ENCODE results near the gene PRMT7.

The PRMT7 gene

DNA sequence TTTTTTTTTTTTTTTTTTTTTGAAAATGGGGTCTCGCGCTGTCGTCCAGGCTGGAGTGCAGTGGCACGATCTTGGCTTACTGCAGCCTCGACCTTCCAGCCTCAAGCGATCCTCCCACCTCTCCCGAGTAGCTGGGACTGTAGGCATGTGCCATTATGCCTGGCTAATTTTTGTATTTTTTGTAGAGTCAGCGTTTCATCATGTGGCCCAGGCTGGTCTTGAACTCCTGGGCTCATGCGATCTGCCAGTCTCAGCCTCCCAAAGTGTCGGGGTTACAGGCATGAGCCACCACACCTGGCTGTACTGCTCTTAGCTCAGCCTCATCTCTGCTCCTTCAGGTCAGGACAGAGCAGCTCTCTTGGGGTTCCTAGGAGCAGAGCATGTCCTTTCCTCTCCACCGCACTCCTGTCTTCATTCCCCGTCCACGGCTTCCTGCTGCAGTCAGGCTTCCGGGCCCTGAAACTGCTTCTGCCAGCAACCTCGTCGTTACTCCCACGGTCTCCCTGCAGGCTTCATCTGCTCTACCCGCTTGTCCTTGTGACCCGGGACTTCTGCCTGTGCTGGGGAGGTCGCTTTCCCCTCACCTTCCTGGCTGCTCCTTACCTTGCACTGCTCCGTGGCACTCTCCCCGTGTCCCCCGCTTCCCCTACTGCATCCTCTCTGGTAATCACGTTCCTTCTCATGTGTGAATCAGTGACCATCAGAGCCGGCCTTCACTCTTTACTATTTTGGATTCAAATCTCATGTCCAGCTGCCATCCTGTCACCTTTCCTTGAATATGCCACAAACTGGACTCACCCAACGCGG, 38.0 kb downstream of the PRMT7 start:
- DNase-seq (ENCODE audit: low spot score), result no peak

DNA sequence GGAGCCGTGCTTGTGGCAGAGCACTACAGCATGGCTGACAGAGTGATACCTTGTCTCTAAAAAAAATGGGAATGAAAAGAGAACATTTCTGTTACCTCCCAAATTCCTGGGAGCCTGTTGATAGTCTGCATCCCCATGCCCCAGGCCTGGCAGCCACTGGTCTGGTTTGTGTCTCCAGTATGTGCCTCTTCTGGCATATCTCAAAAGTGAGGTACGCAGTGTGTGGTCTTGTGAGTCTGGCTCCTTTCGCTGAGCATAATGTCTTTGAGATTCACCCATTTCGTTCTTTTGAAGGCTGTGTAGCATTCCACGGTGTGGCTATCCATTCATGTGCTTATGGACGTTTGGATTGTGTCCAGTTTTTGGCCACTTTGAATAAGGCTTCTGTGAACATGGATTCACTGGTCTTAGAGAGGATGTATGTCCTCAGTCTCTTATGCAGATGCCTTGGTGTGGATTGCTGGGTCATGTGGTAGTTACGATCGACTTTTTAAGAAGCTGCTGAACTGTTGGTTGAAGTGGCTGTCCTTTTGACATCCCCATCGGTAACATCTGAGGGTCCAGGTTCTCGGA, 39.1 kb downstream of the PRMT7 start:
- no peak for DNase-seq (ENCODE audit: low spot score)

DNA sequence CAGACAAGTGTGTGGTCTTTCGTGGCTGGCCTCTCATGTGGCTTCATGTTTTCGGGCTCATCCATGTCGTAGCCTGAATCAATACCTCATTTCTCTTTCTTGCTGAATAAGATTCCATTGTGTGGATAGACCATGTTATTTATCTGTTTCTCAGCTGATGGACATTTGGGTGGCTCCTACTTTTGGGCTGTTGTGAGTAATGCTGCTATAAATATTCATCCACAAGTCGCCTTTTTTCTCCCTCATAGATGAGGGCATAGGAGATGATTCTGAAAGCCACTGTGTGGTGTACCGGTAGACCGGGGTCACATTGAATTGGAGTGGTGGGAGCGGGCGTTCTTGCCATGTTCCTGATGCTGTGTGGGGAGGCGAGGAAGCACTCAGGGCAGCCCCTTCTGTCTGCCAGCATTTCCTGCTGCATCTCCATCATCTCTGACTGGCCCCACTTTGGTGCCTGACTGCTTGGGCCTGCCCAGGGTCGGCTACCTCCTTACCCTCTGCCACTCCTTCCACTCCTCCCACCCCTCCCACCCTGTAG, 40.1 kb downstream of the PRMT7 start:
- DNase-seq (ENCODE audit: low spot score), result no peak

DNA sequence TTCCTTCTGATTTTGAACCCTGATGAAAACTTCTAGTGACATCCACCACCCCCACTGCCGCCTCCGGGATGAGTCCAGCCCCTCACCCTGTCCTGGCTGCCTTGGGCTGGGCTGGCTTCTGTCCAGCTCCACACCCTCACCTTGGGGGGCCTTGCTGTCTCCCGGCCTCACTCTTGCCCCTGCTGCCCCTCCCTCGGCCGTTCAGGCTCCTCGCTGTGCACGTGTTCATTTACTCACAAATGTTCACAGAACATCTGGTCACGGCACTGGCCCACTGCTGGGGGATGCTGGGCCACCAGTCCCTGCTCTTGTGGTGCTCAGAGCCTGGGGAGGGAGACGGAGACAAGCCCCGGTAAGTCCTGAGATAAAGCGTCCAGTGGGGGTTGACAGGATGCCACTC, 40.6 kb downstream of the PRMT7 start:
- DNase-seq (ENCODE audit: low spot score), result no peak

DNA sequence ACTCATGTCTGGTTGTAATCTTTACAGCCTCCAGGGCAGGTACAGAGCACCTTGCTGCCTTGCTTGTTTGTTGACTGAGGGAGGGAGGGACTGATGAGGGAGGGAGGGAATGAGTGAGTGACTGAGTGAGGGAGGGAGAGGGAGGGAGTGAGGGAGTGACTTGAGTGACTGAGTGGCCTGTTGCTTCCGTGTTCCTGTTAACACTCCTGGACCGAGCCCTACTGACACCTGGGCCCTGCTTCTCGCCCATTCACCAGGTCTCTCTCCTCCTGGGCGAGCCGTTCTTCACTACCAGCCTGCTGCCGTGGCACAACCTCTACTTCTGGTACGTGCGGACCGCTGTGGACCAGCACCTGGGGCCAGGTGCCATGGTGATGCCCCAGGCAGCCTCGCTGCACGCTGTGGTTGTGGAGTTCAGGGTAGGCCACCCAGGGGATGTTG, 41.2 kb downstream of the PRMT7 start:
- no peak for DNase-seq (ENCODE audit: low spot score)

DNA sequence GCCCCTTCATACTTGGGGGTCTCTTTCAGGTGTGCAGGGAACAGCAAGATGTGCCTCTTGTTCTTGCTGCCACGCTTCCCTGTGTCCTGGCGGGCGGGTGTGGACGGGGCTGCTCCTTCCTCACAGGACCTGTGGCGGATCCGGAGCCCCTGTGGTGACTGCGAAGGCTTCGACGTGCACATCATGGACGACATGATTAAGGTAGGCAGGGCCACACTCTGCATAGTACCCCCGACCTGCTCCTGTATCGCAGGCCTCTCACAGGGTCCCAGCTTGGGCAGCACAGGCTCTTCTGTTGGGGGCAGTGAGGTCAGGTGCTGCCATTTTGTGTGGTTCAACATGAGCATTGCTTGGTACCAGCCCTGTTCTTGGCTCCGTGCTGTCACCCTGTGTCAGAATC, 42.5 kb downstream of the PRMT7 start:
- DNase-seq (ENCODE audit: low spot score), result no peak

DNA sequence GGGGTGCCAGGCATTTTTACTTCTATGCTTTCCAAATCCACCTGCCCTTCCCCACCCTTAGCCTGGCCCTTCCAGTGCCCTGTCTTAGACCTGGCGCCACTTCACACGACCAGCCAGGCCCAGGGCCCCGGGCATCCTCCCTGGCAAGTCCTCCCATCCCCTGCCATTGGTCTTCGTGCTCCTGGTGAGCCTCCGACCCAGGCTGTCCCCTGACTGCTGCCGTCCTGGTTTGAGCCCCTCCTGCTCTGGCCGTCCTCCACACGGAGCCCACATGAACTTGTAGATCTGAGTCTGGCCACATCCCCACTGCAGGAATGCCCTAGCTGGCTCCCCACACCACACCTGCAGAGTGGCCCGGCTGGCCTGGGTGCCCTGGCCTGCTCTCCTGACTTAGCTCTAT, 44.0 kb downstream of the PRMT7 start:
- DNase-seq (ENCODE audit: low spot score), result no peak

DNA sequence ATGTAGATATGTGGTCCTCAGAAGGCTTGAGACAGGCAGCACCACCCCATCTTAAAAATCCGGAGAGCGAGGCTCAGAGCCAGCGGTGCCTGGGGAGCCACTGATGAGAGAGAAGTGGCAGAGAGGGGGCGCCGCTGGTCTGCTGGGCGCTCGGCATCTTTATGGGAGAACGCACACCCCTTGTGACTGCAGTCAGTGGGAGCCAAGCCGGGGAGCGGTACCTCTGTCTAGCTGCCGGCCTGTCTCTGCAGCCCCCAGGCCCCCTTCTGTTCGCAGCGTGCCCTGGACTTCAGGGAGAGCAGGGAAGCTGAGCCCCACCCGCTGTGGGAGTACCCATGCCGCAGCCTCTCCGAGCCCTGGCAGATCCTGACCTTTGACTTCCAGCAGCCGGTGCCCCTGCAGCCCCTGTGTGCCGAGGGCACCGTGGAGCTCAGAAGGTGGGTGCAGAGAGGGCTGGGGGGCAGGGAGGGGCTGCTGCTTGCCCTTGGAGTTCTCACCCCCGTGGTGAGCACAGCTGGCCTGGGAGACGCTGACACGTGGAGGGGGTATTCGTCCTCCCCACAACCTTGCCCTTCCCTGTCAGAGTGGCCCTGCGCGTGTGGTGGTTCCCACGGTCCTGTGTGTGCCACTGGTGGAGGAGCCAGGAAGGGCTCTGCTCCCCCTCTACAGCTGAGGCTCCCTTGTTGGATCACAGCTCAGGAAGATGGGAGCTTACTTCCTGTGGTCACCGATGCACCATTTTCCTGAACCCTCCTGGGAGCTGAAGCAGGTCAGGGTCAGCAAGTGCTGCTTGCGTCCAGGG, 44.8 kb downstream of the PRMT7 start:
- DNase-seq (ENCODE audit: low spot score), result no peak

DNA sequence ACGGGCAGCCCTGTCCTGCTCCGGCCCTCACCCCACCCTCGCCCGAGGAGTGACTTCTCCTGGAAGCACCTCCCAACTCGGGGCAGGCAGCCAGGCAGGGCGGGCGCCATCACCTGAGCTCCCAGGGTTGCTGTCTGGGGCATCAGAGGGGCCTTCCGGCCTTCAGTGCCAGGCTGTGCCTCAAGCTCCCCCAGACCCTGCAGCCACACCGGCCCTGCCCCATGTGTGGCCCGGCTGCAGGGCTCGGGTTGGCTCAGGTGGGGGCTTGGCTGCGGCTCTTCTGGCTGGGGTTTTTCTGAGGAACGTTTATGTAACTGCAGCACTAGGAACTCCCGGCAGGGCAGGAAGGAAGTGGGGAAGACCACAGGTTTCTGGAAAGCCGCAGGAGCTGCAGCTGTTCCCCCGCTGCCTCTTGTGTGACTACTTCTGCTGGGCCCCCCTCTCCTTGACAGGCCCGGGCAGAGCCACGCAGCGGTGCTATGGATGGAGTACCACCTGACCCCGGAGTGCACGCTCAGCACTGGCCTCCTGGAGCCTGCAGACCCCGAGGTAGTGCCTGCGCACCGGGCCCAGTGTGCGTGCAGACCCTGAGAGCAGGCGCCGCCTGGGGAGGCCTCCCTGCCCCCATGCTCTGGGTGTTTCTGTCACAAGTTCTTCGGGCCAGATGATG, 45.6 kb downstream of the PRMT7 start:
- DNase-seq (ENCODE audit: low spot score), result no peak

DNA sequence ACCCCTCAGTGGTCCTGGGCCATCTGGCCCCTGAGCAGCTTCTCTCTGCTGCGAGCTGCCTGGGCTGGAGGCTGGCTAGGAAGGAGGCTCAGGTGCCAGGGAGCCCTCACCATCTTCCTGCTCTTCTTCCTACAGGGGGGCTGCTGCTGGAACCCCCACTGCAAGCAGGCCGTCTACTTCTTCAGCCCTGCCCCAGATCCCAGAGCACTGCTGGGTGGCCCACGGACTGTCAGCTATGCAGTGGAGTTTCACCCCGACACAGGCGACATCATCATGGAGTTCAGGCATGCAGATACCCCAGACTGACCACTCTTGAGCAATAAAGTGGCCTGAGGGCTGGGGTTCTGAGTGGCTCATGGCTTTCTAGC, 46.1 kb downstream of the PRMT7 start:
- no peak for DNase-seq (ENCODE audit: low spot score)

DNA sequence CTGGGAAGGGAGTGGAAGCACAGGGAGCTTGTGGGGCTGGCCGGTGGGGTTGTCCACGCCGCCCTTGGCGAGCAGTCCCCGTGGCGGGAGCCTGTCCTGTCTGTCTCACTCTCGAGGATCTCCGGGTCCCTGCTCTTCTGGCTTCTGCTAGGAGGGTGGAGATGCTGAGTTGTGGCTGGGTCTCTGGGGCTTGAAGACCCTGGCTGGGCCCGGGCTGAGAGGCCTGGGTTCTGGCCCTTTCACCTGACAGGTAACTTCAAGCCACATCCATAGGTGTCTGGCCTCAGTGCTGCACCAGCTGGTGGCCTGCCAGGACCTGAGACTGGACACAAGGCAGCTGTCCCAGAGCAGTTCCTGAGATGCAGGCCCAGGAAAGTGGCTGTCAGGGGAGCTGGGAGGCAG, 46.7 kb downstream of the PRMT7 start:
- DNase-seq (ENCODE audit: low spot score), result no peak

DNA sequence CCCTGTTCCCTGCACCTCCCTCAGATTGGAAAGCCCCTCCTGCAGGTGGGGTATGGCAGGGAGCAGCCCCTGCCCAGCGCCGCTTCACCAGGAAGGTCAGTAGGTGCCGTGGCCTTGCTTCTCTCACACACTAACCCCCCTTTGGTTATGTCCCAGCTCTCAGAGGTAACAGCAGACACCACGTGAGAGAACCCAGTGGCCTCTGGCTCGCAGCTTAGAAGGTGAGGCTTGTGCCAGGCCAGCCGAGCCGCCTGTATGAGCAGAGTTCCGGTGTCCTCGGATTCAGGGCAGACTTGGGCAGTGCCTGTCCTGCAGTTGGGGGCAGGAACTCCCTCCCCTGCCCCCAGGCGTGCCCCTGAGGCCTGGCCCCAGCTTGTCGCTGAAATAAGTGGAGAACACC, 47.1 kb downstream of the PRMT7 start:
- no peak for DNase-seq (ENCODE audit: low spot score)

DNA sequence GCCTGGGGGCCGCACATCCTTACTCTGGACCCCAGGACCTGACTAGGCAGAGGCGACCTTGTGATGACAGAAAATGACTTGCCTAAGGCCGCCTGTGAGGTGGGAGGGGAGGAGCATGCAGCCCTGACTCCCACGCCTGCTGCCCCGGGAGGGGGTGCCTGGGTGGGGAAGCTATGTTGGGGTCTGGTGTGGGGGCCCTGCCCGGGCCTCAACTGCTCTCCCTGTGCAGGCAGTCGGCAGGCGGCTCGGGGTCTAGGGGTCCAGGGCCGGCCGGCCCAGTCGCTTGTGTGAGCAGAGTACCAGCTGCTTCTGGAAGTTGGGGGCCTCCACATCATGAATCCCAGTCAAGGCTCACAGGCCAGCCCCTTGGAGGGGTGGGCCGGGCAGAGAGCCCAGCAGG, 48.1 kb downstream of the PRMT7 start:
- no peak for DNase-seq (ENCODE audit: low spot score)

DNA sequence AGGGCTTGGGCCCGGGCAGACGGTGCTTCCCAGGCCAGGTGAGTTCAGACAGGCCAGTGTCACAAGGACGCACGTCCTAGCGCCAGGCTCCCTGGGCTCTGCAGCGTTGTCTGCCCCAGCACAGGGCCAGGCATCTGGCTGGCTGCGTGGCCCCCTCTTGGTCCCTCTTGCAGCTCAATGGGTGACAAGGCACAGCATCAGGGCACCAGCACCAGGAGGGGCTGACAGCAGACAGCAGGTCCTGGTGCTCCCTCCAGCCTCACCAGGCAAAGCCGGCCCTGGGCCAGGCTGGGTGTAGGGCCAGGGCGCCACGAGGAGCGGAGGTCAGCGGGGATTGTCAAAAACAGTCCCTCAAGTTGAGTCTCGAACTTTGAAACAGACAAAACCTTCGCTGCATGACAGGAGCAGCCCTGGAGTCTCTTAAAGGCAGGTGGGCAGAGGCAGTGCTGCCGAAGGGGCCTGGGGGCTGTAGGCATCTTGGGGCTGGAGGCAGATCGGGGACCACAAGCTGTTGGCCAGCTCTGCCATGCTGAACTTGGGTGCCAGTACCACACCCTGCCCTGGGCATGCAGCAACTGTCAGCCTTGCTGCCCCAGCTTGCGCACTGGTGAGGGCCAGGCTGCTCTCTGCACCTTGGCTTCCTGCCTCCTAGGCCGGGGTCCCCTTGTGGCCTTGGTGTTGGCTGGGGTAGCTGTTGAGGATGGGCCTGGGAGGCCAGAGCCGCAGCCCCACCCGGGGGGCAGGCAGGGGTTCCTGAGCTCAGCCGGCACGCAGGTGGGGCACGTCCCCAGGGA, 48.8 kb downstream of the PRMT7 start:
- no peak for DNase-seq (ENCODE audit: low spot score)

DNA sequence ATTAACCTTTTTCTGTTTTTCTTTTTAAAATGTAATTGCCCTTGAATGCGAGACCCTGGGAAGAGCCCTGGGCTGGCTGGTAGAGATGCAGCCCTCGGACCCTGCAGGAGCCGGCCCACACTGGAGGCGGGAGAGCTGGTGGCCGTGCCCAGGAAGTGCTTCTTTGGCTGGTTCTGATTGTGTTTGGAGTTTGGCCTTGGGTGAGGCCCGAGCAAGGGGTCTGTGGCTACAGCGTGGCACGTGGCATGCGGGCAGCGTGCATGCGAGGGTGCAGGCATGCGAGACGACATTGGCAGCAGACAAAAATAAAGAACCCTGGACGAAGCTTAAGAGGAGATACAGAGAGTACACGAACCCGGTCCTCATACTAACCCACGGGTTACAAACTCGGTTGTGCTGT, 49.7 kb downstream of the PRMT7 start:
- no peak for DNase-seq (ENCODE audit: low spot score)

DNA sequence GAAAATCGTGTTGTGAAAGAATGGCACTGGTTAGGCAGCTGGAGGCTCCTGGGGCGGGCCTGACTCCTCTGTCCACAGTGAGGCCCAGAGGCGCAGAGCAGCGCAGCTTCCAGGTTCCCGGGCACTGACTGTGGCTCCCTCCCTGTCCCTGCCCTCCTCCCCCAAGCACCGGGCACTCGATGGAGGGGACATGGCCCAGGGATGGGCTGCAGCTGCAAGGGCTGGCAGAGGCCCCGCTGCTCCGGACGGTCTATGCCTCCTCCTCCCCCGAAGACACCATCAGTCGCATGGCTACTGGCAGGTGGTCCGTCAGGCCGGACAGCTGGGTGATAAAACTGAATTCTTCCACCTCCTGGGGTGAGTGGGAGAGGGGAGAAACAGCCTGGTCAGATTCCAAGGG, 50.1 kb downstream of the PRMT7 start:
- DNase-seq (ENCODE audit: low spot score), result no peak

DNA sequence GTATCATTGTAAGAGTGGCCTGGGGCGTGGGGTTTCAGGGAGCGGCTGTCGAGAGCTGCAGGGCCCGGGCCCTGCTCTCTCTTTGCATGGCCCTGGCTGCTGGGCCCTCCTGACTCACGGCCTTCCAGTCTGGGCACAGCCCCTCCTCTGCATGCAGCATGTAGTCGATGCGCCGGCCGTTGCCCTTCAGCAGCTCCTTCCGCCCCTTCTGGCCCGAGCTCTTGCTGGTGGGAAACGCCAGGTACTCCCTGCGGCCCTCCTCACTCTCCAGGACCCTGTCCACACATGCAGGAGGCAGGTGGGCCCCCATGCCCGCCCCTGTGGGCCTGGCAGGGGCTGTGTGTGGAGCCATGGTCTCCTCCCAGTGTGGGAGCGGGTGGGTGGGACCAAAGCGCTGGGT, 50.7 kb downstream of the PRMT7 start:
- no peak for DNase-seq (ENCODE audit: low spot score)

DNA sequence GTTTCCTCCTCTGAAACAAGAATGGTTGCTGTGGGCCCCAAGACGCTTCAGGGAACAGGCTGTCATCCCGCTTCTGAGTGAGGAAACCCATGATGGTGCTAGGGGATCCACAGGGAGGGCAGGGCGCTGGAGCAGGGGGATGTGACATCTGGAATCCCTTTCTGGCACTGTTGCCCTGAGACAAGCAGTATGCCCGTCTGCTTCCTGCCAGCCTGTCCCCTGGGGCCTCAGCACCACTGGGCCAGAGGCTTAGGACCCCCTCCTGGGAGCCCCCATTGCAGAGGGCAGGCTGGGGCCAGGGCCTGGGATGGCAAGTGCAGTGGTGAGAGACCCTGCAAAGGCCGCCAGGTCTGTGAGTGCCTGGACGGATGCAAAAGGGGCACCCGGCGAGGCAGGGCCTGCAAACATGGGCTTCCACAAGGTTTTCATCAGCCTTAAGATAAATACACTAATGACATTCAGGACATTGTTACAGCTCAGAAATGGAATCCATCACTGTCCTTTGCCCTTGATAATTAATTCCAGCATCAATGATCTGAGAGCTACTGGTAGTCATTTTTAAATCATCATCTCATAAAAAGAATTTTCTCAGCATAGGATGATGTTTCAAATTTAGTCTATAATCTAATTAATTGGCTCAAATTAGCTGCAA, 51.6 kb downstream of the PRMT7 start:
- DNase-seq (ENCODE audit: low spot score), result no peak

DNA sequence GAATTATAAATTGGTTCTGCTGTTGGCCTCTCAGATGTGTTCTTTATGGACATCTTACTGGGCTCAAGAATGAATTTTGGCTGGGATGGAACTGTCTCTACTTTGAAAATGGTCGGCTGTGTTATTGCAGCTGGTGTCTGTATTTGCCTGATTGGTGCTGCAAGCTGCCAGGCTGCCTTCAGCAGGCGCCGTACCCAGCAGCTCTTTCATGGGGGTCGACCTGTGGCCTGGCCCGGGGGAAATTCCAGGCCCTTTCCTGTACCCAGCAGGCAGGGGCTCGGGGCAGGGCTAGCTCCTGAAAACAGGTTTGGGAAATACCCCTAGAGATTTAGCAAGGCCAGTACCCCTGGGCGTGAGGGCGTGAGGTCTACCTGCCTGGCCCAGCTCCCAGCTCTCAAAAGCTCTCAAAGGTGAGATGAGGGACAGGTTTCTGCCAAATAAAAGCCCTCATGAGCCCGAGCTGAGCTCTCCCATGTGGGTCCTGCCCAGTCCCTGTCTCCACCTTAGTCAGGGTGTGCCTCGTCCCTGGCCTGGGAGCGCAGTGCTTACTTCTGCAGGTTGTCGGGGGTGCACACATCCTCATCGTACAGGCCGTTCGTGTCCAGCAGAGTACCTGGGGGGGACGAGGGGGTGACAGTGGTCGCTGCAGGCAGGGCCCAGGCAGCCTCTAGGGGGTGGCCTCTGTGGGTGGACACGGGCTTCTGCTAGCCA, 52.3 kb downstream of the PRMT7 start:
- DNase-seq (ENCODE audit: low spot score), result no peak
